CD4-positive, alpha-beta T cell treated with Interleukin-6 at 100 ng/mL for 8 hours (primary cell): Measurements from ENCODE around the gene TH.
A peak's percentile ranks its signal among the peaks of the same experiment; 100 is the strongest.

Experiments
- DNase-seq: peaks from one replicate; pipeline ENCODE4 v3.0.0-alpha.2; 2020; ENCODE audit warnings: mixed read lengths, low spot score

TH gene

GRCh38 chr11:2171591-2172003, at the start of gene TH:
TSS of gene TH (minus strand) at chr11:2171815. CDS start at chr11:2171786, 29 bp downstream.
- no peak for DNase-seq

GRCh38 chr11:2221024-2221423, 49.4 kb upstream of the TH start:
- DNase-seq = no peak

GRCh38 chr11:2220173-2220771, 48.7 kb upstream of the TH start:
- DNase-seq = no peak

GRCh38 chr11:2219318-2220017, 47.9 kb upstream of the TH start:
- DNase-seq = no peak

- DNase-seq = no peak
These were observed 46.5 kb upstream of the TH start for GRCh38 chr11:2218031-2218633.

- DNase-seq = no peak
These were observed 45.8 kb upstream of the TH start for GRCh38 chr11:2217211-2218030.

- no peak for DNase-seq
These were observed 44.9 kb upstream of the TH start for GRCh38 chr11:2216400-2217064.

GRCh38 chr11:2215561-2216399, 44.2 kb upstream of the TH start:
- DNase-seq = no peak

GRCh38 chr11:2215230-2215560, 43.6 kb upstream of the TH start:
- no peak for DNase-seq

GRCh38 chr11:2214527-2215229, 43.1 kb upstream of the TH start:
- no peak for DNase-seq

- no peak for DNase-seq
These were observed 42.4 kb upstream of the TH start for GRCh38 chr11:2213890-2214526.

GRCh38 chr11:2213384-2213842, 41.8 kb upstream of the TH start:
- DNase-seq = peak; percentile 41

GRCh38 chr11:2212411-2213251, 41.0 kb upstream of the TH start:
- DNase-seq = no peak

GRCh38 chr11:2211113-2211971, 39.7 kb upstream of the TH start:
- DNase-seq = no peak

GRCh38 chr11:2210366-2211112, 38.9 kb upstream of the TH start:
- DNase-seq = no peak

- DNase-seq = no peak
These were observed 38.3 kb upstream of the TH start for GRCh38 chr11:2209900-2210321.

GRCh38 chr11:2209370-2209801, 37.8 kb upstream of the TH start:
- no peak for DNase-seq
